Mesothelial cell of epicardium (in vitro differentiated cells): ENCODE measurements around the gene RBM10. TPM values are rescaled to one million over a fixed set of nuclear protein-coding genes. Genes with fewer than 3 reads are reported as not detected.

Experiments
- DNase-seq, 2 experiments: peaks; one replicate each; pipeline ENCODE4 v3.0.0; 2021; ENCODE audit warnings: low spot score in 2 of 2; ENCODE audit not compliant: unreplicated experiment in 2 of 2
- H3K27ac Mint-ChIP-seq: 2 replicates; pipeline ENCODE4 v1.8.0; 2021; ENCODE audit warnings: mixed read lengths
- H3K27me3 Mint-ChIP-seq: 2 replicates; pipeline ENCODE4 v1.8.0; 2021; ENCODE audit warnings: low read depth, mixed read lengths
- H3K36me3 Mint-ChIP-seq: 2 replicates; pipeline ENCODE4 v1.8.0; 2021; ENCODE audit warnings: mixed read lengths
- H3K4me1 Mint-ChIP-seq: 2 replicates; pipeline ENCODE4 v1.8.0; 2021; ENCODE audit warnings: mixed read lengths
- H3K4me3 Mint-ChIP-seq: 2 replicates; pipeline ENCODE4 v1.8.0; 2021; ENCODE audit warnings: mild to moderate bottlenecking, moderate library complexity, mixed read lengths
- H3K9me3 Mint-ChIP-seq: 2 replicates; pipeline ENCODE4 v1.8.0; 2021; ENCODE audit warnings: mixed read lengths
- total RNA-seq: library from RNA; stranded (reverse); gene quantifications from 3 replicates; pipeline ENCODE4 v1.2.1, GENCODE V29; 2021
- TF ChIP-seq, protein P1 (sequence below): fragments of 200-600 bp; sonication (generic); IDR thresholded peaks from one replicate; pipeline ENCODE4 v1.5.0; 2021; ENCODE audit warnings: antibody characterized with exemption; ENCODE audit not compliant: unreplicated experiment

The RBM10 gene
- total RNA-seq, 1 donor from 2014 or later = 58.7 TPM

DNA sequence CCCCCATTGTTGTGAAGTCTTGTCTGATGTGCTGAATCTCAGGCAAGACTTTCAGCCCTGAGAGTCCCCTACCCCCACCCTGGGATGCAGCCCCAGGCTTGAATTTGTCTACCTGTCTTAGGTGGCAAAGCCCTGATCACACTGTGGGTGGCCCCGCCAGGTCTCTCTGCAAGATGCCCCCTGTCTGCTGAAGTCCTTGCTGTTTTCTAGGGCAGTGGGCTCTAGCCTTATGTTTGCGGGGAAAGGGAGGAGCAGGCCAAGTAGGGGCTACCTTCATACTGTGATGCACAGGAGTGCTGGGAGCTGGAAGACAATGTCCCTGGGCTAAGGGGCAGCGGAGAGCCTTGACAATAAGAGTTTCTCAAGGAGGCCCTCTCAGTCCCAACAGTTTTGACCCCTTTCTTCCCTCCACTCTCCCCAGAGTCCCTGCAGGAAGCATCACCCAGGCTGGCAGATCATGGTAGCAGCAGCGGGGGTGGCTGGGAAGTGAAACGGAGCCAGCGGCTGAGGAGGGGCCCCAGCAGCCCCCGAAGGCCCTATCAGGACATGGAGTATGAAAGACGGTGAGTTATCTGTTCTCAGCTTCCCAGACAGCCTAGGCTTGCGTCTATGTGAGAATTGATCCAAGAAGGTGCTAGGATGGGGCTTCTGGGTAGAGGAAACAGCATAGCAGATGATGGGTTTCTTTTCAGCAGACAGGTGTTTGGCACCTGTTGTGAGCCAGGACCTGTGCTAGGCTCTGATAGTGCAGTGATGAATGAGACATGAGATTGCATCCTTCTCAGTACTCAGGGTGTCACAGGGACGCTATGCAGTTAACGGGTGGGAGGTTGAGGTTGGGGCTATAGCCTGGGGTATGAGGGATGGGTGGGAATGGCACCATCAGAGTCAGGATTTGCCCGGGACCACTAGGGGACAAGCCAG is 2.2 kb downstream of the RBM10 start:
- DNase-seq = no peak
- TF ChIP-seq, protein P1, sequence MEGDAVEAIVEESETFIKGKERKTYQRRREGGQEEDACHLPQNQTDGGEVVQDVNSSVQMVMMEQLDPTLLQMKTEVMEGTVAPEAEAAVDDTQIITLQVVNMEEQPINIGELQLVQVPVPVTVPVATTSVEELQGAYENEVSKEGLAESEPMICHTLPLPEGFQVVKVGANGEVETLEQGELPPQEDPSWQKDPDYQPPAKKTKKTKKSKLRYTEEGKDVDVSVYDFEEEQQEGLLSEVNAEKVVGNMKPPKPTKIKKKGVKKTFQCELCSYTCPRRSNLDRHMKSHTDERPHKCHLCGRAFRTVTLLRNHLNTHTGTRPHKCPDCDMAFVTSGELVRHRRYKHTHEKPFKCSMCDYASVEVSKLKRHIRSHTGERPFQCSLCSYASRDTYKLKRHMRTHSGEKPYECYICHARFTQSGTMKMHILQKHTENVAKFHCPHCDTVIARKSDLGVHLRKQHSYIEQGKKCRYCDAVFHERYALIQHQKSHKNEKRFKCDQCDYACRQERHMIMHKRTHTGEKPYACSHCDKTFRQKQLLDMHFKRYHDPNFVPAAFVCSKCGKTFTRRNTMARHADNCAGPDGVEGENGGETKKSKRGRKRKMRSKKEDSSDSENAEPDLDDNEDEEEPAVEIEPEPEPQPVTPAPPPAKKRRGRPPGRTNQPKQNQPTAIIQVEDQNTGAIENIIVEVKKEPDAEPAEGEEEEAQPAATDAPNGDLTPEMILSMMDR = no peak
- Mint-ChIP-seq H3K9me3 (peaks cover 20% of the 10 kb centered on the region), H3K4me1 (peaks cover 7% of the 10 kb centered on the region), H3K27ac (no peak overlapping the region), H3K27me3 (no peaks in the 10 kb centered on the region), H3K36me3 (peaks cover 18% of the 10 kb centered on the region), H3K4me3 (no peak overlapping the region)

DNA sequence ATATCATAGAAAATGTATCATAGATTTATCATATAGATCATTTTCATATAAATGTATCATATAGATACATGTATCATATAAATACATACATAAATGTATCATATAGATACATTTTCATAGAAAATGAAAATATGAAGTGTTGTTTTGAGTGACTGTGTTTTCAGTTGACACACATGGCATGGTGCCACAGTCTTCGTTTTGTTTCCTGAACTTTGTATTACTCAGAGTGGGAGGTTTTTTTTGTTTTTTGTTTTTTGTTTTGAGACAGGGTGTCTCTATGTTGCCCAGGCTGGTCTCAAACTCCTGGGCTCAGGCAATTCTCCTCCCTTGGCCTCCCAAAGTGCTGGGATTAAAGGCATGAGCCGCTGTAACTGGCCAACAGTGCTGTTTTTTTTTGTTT is 3.9 kb downstream of the RBM10 start:
- no peak overlapping the region for H3K4me3 Mint-ChIP-seq
- H3K9me3 Mint-ChIP-seq = peaks cover 16% of the 10 kb centered on the region
- H3K4me1 Mint-ChIP-seq = peaks cover 5% of the 10 kb centered on the region
- TF ChIP-seq, protein P1 = no peak
- no peaks in the 10 kb centered on the region for H3K27me3 Mint-ChIP-seq
- no peak overlapping the region for H3K27ac Mint-ChIP-seq
- H3K36me3 Mint-ChIP-seq = peaks cover 15% of the 10 kb centered on the region
- no peak for DNase-seq

DNA sequence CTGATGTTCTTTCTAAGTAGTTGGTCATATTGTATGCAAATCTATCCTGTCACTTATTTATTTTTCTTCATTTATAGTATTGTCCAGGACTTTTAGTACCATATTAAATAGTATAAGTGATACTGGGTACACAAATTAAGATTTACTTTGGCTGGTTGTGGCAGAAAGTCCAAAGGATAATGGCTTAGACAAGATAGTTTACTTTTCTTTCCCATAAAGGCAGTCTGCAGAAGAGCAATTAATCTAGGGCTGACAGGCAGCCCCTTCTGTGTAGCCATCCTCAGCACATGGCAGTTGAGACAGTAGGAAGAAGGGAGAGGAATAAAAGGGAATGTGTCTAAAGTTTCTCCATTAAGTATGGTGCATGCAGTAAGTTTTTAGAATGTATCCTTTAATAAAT is 6.4 kb downstream of the RBM10 start:
- H3K4me3 Mint-ChIP-seq = no peak overlapping the region
- no peaks in the 10 kb centered on the region for H3K4me1 Mint-ChIP-seq
- no peak for DNase-seq
- H3K27ac Mint-ChIP-seq = no peak overlapping the region
- TF ChIP-seq, protein P1 = no peak
- H3K27me3 Mint-ChIP-seq = no peaks in the 10 kb centered on the region
- H3K36me3 Mint-ChIP-seq = peaks cover 17% of the 10 kb centered on the region
- peaks cover 19% of the 10 kb centered on the region for H3K9me3 Mint-ChIP-seq

DNA sequence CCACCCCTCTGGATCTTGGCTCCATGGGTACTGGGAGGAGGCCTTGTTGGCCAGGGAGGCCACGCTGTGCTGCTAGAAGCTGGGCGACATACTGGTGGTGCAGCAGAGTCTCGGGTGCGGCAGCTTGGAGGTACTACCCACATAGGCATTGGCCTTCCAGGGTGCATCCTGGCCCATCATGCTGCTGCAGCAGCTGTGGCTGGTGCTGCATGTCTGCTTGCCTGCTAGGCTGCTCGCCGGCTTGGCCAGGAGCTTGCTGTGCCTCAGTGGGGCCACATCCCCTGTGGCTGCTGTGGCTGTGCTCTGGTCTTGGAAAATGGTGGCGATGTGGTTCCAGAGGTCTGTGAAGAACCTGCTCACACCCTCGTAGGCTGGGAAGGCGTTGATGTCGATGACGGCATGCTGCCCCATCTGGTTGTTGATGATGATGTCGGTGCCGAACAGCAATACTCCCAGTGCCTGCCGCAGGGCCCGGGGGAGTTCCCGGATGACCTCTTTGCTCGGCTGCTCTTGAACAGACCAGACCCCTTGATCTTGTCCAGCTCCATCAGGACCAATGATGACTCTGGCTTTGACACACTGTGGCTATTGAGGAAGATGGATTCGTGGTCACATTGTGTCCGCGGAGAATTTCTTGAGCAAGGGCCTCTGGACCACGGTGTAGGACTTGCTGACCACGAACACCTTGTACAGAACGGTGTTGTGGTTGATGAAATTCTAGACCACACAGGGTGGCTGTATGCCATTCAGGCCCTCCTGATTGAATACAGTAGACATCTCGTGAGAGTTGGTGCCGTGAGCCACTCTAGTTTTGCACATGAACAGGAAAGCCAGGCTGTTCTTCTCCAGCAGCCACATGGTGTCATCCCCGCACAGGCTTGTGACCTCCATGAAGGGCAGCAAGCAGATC is 11.8 kb downstream of the RBM10 start:
- H3K36me3 Mint-ChIP-seq = peaks cover 19% of the 10 kb centered on the region
- peaks cover 18% of the 10 kb centered on the region for H3K9me3 Mint-ChIP-seq
- H3K27ac Mint-ChIP-seq = no peak overlapping the region
- DNase-seq = no peak
- no peaks in the 10 kb centered on the region for H3K27me3 Mint-ChIP-seq
- no peaks in the 10 kb centered on the region for H3K4me1 Mint-ChIP-seq
- TF ChIP-seq, protein P1 = no peak
- no peak overlapping the region for H3K4me3 Mint-ChIP-seq

DNA sequence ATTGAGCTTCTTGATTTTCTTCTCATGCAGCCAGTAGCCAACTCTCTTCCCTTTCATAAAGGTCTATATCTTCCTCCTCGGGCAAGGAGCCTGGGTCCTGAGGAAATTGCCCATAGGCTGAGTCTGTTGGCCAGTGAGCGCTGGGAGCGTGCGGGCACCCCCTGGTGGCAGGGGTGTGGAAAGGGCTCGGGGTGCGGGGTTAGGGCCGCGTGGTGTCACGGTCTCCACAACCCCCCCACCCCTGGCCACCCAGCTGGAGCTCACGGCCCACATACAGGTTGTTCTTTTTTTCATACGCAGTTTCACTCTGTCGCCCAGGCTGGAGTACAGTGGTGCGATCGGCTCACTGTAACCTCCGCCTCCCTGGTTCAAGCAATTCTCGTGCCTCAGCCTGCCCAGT is 13.1 kb downstream of the RBM10 start:
- no peaks in the 10 kb centered on the region for H3K27me3 Mint-ChIP-seq
- peaks cover 22% of the 10 kb centered on the region for H3K9me3 Mint-ChIP-seq
- DNase-seq = no peak
- H3K4me3 Mint-ChIP-seq = no peak overlapping the region
- no peak overlapping the region for H3K27ac Mint-ChIP-seq
- TF ChIP-seq, protein P1 = no peak
- peaks cover 22% of the 10 kb centered on the region for H3K36me3 Mint-ChIP-seq
- H3K4me1 Mint-ChIP-seq = no peaks in the 10 kb centered on the region
